OCI-LY1 (cell line): ENCODE data around the gene ROPN1L.

ENCODE experiments used
- EZH2 ChIP-seq: fragments of 200-600 bp; sonication (generic), shearing (Covaris generic); IDR thresholded peaks from 2 replicates; pipeline ENCODE4 v1.8.0; 2017; ENCODE audit warnings: borderline replicate concordance, mixed run types, mild to moderate bottlenecking, antibody characterized with exemption, low read length, moderate library complexity, mixed read lengths
- TF ChIP-seq, protein P1 (sequence below): fragments of 200-600 bp; sonication (generic), shearing (Covaris generic); IDR thresholded peaks from 2 replicates; pipeline ENCODE4 v1.5.1; 2017; ENCODE audit warnings: mild to moderate bottlenecking, antibody characterized with exemption, low read length, moderate library complexity, mixed read lengths

DNA sequence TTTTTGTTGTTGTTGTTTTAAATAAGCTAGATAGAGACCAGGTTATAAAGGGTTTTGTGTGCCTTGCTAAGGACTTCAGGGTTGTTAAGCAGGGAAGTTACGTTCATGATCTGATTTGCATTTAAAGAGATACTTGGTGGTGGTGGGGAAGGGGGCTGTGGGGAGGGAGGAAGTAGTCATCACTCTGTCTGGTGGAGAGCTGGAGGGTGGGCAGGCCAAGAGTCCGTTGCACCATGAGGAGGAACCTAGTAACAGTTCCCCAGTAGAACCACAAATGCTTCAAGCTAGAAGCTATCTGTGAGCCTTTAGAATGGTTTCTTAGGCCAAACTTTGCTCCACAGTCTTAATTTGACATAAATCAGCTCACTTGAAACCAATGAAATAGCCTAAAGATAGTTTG is 18.7 kb upstream of the ROPN1L start:
- TF ChIP-seq, protein P1, sequence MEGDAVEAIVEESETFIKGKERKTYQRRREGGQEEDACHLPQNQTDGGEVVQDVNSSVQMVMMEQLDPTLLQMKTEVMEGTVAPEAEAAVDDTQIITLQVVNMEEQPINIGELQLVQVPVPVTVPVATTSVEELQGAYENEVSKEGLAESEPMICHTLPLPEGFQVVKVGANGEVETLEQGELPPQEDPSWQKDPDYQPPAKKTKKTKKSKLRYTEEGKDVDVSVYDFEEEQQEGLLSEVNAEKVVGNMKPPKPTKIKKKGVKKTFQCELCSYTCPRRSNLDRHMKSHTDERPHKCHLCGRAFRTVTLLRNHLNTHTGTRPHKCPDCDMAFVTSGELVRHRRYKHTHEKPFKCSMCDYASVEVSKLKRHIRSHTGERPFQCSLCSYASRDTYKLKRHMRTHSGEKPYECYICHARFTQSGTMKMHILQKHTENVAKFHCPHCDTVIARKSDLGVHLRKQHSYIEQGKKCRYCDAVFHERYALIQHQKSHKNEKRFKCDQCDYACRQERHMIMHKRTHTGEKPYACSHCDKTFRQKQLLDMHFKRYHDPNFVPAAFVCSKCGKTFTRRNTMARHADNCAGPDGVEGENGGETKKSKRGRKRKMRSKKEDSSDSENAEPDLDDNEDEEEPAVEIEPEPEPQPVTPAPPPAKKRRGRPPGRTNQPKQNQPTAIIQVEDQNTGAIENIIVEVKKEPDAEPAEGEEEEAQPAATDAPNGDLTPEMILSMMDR, result no peak
- no peak for TF ChIP-seq EZH2
